ENCODE data around the gene NCOA7.

Gene NCOA7

DNA sequence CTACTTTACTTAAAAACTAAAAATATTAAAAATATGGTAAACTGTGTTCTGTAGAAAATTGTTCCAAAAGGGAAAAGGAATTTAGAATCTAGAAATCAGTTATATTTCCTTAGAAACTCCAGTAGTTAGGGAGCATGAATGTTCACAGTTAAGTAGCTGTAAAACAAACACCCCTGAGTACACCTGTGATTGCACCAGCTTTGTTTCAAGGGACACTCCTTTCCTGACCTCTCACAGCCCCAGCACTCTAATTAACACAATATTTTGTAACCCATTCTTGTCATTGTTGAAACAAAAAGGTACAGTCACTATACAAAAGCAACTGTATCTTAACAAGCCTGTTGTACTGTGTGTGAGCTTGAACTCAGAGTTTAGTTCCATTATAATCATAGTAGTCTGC, 72.3 kb downstream of the NCOA7 start:
- TF ChIP-seq EZH2phosphoT487 (IDR thresholded peaks at IDR 0.05; ENCODE audit: low read depth): no peak
- Histone ChIP-seq H2AFZ (ENCODE audit: low read depth, low read length) (no peak overlapping the region), H3K79me2 (ENCODE audit: low read length) (no peaks in the 10 kb centered on the region), H3K4me3 (ENCODE audit: low read length) (no peak overlapping the region), H3K36me3 (replicated peaks; ENCODE audit: low read depth, low read length) (no peaks in the 10 kb centered on the region), H3K9ac (ENCODE audit: low read length) (no peak overlapping the region), H3K27ac (ENCODE audit: low read length) (no peak overlapping the region), H4K20me1 (ENCODE audit: insufficient read depth, low read length) (no peaks in the 10 kb centered on the region; the same call in 1 of the 2 replicates), H3K27me3 (ENCODE audit: low read depth, low read length) (no peaks in the 10 kb centered on the region), H3K4me1 (ENCODE audit: low read length) (no peaks in the 10 kb centered on the region), H3K4me2 (ENCODE audit: low read length) (no peak overlapping the region), H3K9me3 (ENCODE audit: insufficient read depth, low read length) (no peaks in the 10 kb centered on the region)

DNA sequence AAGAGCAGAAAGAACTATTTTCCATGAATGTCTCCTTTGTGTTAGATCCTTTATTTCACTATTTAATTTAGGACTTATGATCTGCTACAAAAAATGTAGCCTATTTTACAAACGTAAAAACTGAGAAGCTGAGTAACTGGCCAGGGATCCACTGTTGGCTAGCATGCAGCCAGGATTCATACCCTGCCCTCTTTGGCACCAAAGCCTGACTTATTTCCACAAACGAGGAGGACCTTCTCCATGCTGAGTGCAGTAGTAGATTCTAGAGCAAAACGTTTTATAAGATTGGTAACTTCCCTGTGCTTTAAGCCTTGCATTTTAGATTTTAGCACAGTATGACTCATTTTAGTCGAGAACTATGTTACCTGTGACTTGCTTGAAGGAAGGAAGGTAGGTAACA, 74.3 kb downstream of the NCOA7 start:
- no peak overlapping the region for H2AFZ ChIP-seq (ENCODE audit: low read depth, low read length)
- no peaks in the 10 kb centered on the region for H3K9me3 ChIP-seq (ENCODE audit: insufficient read depth, low read length)
- no peaks in the 10 kb centered on the region for H3K79me2 ChIP-seq (ENCODE audit: low read length)
- TF ChIP-seq EZH2phosphoT487 (IDR thresholded peaks at IDR 0.05; ENCODE audit: low read depth): no peak
- TF ChIP-seq, protein P1, sequence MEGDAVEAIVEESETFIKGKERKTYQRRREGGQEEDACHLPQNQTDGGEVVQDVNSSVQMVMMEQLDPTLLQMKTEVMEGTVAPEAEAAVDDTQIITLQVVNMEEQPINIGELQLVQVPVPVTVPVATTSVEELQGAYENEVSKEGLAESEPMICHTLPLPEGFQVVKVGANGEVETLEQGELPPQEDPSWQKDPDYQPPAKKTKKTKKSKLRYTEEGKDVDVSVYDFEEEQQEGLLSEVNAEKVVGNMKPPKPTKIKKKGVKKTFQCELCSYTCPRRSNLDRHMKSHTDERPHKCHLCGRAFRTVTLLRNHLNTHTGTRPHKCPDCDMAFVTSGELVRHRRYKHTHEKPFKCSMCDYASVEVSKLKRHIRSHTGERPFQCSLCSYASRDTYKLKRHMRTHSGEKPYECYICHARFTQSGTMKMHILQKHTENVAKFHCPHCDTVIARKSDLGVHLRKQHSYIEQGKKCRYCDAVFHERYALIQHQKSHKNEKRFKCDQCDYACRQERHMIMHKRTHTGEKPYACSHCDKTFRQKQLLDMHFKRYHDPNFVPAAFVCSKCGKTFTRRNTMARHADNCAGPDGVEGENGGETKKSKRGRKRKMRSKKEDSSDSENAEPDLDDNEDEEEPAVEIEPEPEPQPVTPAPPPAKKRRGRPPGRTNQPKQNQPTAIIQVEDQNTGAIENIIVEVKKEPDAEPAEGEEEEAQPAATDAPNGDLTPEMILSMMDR (IDR thresholded peaks at IDR 0.05; ENCODE audit: low read depth, low read length): no peak
- H3K9ac ChIP-seq (ENCODE audit: low read length): no peak overlapping the region
- H3K36me3 ChIP-seq (replicated peaks; ENCODE audit: low read depth, low read length): no peaks in the 10 kb centered on the region
- no peaks in the 10 kb centered on the region for H3K4me1 ChIP-seq (ENCODE audit: low read length)
- no peaks in the 10 kb centered on the region for H3K27me3 ChIP-seq (ENCODE audit: low read depth, low read length)
- no peaks in the 10 kb centered on the region for H4K20me1 ChIP-seq (ENCODE audit: insufficient read depth, low read length)
- no peak overlapping the region for H3K4me3 ChIP-seq (ENCODE audit: low read length)
- H3K27ac ChIP-seq (ENCODE audit: low read length): no peak overlapping the region
- no peak overlapping the region for H3K4me2 ChIP-seq (ENCODE audit: low read length)

GRCh38 chr6:125866433-125866832, 75.7 kb downstream of the NCOA7 start:
- H3K4me3 ChIP-seq (ENCODE audit: low read length): no peak overlapping the region
- H3K27ac ChIP-seq (ENCODE audit: low read length): no peak overlapping the region
- no peaks in the 10 kb centered on the region for H4K20me1 ChIP-seq (ENCODE audit: insufficient read depth, low read length)
- no peaks in the 10 kb centered on the region for H3K36me3 ChIP-seq (replicated peaks; ENCODE audit: low read depth, low read length)
- H3K4me2 ChIP-seq (ENCODE audit: low read length): no peak overlapping the region
- no peaks in the 10 kb centered on the region for H3K27me3 ChIP-seq (ENCODE audit: low read depth, low read length)
- TF ChIP-seq, protein P1 (IDR thresholded peaks at IDR 0.05; ENCODE audit: low read depth, low read length): no peak
- TF ChIP-seq EZH2phosphoT487 (IDR thresholded peaks at IDR 0.05; ENCODE audit: low read depth): no peak
- H3K9me3 ChIP-seq (ENCODE audit: insufficient read depth, low read length): no peaks in the 10 kb centered on the region
- no peaks in the 10 kb centered on the region for H3K4me1 ChIP-seq (ENCODE audit: low read length)
- H3K9ac ChIP-seq (ENCODE audit: low read length): no peak overlapping the region
- H3K79me2 ChIP-seq (ENCODE audit: low read length): no peaks in the 10 kb centered on the region
- H2AFZ ChIP-seq (ENCODE audit: low read depth, low read length): no peak overlapping the region

- H3K9ac ChIP-seq (ENCODE audit: low read length): no peak overlapping the region
- H3K4me3 ChIP-seq (ENCODE audit: low read length): no peak overlapping the region
- H2AFZ ChIP-seq (ENCODE audit: low read depth, low read length): no peak overlapping the region
- H3K79me2 ChIP-seq (ENCODE audit: low read length): no peaks in the 10 kb centered on the region
- no peaks in the 10 kb centered on the region for H3K4me1 ChIP-seq (ENCODE audit: low read length)
- no peaks in the 10 kb centered on the region for H3K9me3 ChIP-seq (ENCODE audit: insufficient read depth, low read length)
- no peaks in the 10 kb centered on the region for H4K20me1 ChIP-seq (ENCODE audit: insufficient read depth, low read length)
- no peak overlapping the region for H3K4me2 ChIP-seq (ENCODE audit: low read length)
- H3K27me3 ChIP-seq (ENCODE audit: low read depth, low read length): no peaks in the 10 kb centered on the region
- TF ChIP-seq, protein P1 (IDR thresholded peaks at IDR 0.05; ENCODE audit: low read depth, low read length): no peak
- TF ChIP-seq EZH2phosphoT487 (IDR thresholded peaks at IDR 0.05; ENCODE audit: low read depth): no peak
- H3K27ac ChIP-seq (ENCODE audit: low read length): no peak overlapping the region
- H3K36me3 ChIP-seq (replicated peaks; ENCODE audit: low read depth, low read length): no peaks in the 10 kb centered on the region
Observed at GRCh38 chr6:125867483-125867942, 76.8 kb downstream of the NCOA7 start.

- no peak overlapping the region for H3K9ac ChIP-seq (ENCODE audit: low read length)
- H3K9me3 ChIP-seq (ENCODE audit: insufficient read depth, low read length): no peaks in the 10 kb centered on the region
- no peak overlapping the region for H3K27ac ChIP-seq (ENCODE audit: low read length)
- no peaks in the 10 kb centered on the region for H3K4me1 ChIP-seq (ENCODE audit: low read length)
- H4K20me1 ChIP-seq (ENCODE audit: insufficient read depth, low read length): no peaks in the 10 kb centered on the region
- no peak for TF ChIP-seq EZH2phosphoT487 (IDR thresholded peaks at IDR 0.05; ENCODE audit: low read depth)
- TF ChIP-seq, protein P1 (IDR thresholded peaks at IDR 0.05; ENCODE audit: low read depth, low read length): no peak
- no peak overlapping the region for H2AFZ ChIP-seq (ENCODE audit: low read depth, low read length)
- no peaks in the 10 kb centered on the region for H3K79me2 ChIP-seq (ENCODE audit: low read length)
- H3K4me3 ChIP-seq (ENCODE audit: low read length): no peak overlapping the region
- H3K36me3 ChIP-seq (replicated peaks; ENCODE audit: low read depth, low read length): no peaks in the 10 kb centered on the region
- H3K27me3 ChIP-seq (ENCODE audit: low read depth, low read length): no peaks in the 10 kb centered on the region
- no peak overlapping the region for H3K4me2 ChIP-seq (ENCODE audit: low read length)
Observed at GRCh38 chr6:125868252-125868651, 77.5 kb downstream of the NCOA7 start.

Measured in OCI-LY3 (cell line).